ENCODE measurements around the gene GSK3A. TPM values are rescaled to one million over a fixed set of nuclear protein-coding genes. Genes with fewer than 3 reads are reported as not detected.
A peak's percentile ranks its signal among the peaks of the same experiment; 100 is the strongest.

The GSK3A gene
- total and polyA plus RNA-seq, 9 of the 15 experiments (the other 6 are each of a cell fraction or from before 2014, with no cell fraction given): 0.62 to 90.7 (median 33.3) TPM

GRCh38 chr19:42191330-42191729 is 51.1 kb downstream of the GSK3A start (continued):
- TF ChIP-seq MEF2A (IDR thresholded peaks at IDR 0.05; ENCODE audit: control insufficient read depth, low read depth, low read length): no peak

- ChIA-PET CTCF (ENCODE audit: low intra/inter-chr PET ratio) (no interaction called here), POLR2A (interaction anchor here (0.9 kb wide), 1 partner anchor 98 kb away, joined by 3 read pairs; no protein-coding TSS in a partner anchor)
- H3K9me3 ChIP-seq (replicated peaks; ENCODE audit: control insufficient read depth, insufficient read depth, low read depth, low read length): peaks cover 4% of the 10 kb centered on the region; the same call in 1 of the 2 replicates
- in situ Hi-C loops (cut with MboI): no loop called here
- no TSS peak for BruUV-seq (replicated peaks)
- DNase-seq (ENCODE audit: extremely low read depth in 1 of 4, low spot score in 3 of 4): no peak
- H3K4me3 ChIP-seq: no peak overlapping the region
- ATAC-seq: no peak
- intact Hi-C loops (cut with micrococcal nuclease): no loop called here
- H3K36me3 ChIP-seq (ENCODE audit: control insufficient read depth, insufficient read depth, low read length): no peaks in the 10 kb centered on the region
- no peak for FAIRE-seq
- H3K9ac ChIP-seq (ENCODE audit: insufficient read depth in 1 of 2, low read depth in 2 of 2, low read length in 2 of 2): no peak overlapping the region
- H4K20me1 ChIP-seq (replicated peaks; ENCODE audit: control insufficient read depth, insufficient read depth, low read length): 0 out of 2 replicates have a peak, but pooled peaks cover 1% of the 10 kb centered on the region
- no peaks in the 10 kb centered on the region for H3K79me2 ChIP-seq (ENCODE audit: control insufficient read depth, insufficient read depth, low read length)
- H3K27me3 ChIP-seq (ENCODE audit: control insufficient read depth in 2 of 2, insufficient read depth in 2 of 2, low read length in 2 of 2): peaks cover 6 to 13% of the 10 kb centered on the region in 2 experiments
- 8% methylated on average over 3 of the region's 3 CpGs for WGBS (ENCODE audit: insufficient coverage, low coverage, missing lambda C conversion rate)
- no peak overlapping the region for H3K4me2 ChIP-seq (ENCODE audit: insufficient read depth, low read length)
- H2AFZ ChIP-seq (ENCODE audit: low read depth, low read length): no peak overlapping the region
- H3K27ac ChIP-seq (ENCODE audit: extremely low read depth, low read depth, low read length): no peak overlapping the region
- H3K4me1 ChIP-seq (replicated peaks in 1 of 2; ENCODE audit: control insufficient read depth in 2 of 2, insufficient read depth in 2 of 2, low read length in 2 of 2): peaks cover 0 to 6% of the 10 kb centered on the region in 2 experiments; a peak in 1 of 5 replicates
- H3K9me1 ChIP-seq (ENCODE audit: control insufficient read depth, insufficient read depth, low read length): no peaks in the 10 kb centered on the region
- 0 out of 4 replicates have a peak, but pooled peaks of 1 of the 2 experiments have one; percentile 10 for TF ChIP-seq TEAD1 (CRISPR knock-in tag; IDR thresholded peaks at IDR 0.05)
- TF ChIP-seq, protein P1, sequence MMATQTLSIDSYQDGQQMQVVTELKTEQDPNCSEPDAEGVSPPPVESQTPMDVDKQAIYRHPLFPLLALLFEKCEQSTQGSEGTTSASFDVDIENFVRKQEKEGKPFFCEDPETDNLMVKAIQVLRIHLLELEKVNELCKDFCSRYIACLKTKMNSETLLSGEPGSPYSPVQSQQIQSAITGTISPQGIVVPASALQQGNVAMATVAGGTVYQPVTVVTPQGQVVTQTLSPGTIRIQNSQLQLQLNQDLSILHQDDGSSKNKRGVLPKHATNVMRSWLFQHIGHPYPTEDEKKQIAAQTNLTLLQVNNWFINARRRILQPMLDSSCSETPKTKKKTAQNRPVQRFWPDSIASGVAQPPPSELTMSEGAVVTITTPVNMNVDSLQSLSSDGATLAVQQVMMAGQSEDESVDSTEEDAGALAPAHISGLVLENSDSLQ (IDR thresholded peaks at IDR 0.05): peak; percentile 86
- TF ChIP-seq ZNF586 (CRISPR knock-in tag; conservative IDR thresholded peaks at IDR 0.05): no peak
- TF ChIP-seq ZFP36 (IDR thresholded peaks at IDR 0.05; ENCODE audit: low read depth, low read length, partially characterized antibody): no peak
- TF ChIP-seq, protein P2, sequence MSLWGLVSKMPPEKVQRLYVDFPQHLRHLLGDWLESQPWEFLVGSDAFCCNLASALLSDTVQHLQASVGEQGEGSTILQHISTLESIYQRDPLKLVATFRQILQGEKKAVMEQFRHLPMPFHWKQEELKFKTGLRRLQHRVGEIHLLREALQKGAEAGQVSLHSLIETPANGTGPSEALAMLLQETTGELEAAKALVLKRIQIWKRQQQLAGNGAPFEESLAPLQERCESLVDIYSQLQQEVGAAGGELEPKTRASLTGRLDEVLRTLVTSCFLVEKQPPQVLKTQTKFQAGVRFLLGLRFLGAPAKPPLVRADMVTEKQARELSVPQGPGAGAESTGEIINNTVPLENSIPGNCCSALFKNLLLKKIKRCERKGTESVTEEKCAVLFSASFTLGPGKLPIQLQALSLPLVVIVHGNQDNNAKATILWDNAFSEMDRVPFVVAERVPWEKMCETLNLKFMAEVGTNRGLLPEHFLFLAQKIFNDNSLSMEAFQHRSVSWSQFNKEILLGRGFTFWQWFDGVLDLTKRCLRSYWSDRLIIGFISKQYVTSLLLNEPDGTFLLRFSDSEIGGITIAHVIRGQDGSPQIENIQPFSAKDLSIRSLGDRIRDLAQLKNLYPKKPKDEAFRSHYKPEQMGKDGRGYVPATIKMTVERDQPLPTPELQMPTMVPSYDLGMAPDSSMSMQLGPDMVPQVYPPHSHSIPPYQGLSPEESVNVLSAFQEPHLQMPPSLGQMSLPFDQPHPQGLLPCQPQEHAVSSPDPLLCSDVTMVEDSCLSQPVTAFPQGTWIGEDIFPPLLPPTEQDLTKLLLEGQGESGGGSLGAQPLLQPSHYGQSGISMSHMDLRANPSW (CRISPR knock-in tag; IDR thresholded peaks at IDR 0.05): no peak
- peak; percentile 94 for TF ChIP-seq MEIS2 (IDR thresholded peaks at IDR 0.05; ENCODE audit: partially characterized antibody)
- TF ChIP-seq, protein P3, sequence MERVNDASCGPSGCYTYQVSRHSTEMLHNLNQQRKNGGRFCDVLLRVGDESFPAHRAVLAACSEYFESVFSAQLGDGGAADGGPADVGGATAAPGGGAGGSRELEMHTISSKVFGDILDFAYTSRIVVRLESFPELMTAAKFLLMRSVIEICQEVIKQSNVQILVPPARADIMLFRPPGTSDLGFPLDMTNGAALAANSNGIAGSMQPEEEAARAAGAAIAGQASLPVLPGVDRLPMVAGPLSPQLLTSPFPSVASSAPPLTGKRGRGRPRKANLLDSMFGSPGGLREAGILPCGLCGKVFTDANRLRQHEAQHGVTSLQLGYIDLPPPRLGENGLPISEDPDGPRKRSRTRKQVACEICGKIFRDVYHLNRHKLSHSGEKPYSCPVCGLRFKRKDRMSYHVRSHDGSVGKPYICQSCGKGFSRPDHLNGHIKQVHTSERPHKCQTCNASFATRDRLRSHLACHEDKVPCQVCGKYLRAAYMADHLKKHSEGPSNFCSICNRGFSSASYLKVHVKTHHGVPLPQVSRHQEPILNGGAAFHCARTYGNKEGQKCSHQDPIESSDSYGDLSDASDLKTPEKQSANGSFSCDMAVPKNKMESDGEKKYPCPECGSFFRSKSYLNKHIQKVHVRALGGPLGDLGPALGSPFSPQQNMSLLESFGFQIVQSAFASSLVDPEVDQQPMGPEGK (CRISPR knock-in tag; IDR thresholded peaks at IDR 0.05; ENCODE audit: borderline replicate concordance): 0 out of 2 replicates have a peak, but pooled peaks have one; percentile 21
- TF ChIP-seq ZNF589 (CRISPR knock-in tag; IDR thresholded peaks at IDR 0.05; ENCODE audit: low read depth): 0 out of 2 replicates have a peak, but pooled peaks have one; percentile 24
- TF ChIP-seq TSHZ1 (CRISPR knock-in tag; IDR thresholded peaks at IDR 0.05): no peak
Observed at GRCh38 chr19:42189133-42189532, 53.3 kb downstream of the GSK3A start.
